GM12892 (cell line): ENCODE measurements around the gene GNA12.
"Not testable (repeated sequence)": the region's sequence is repeated elsewhere in the genome, so short reads cannot be mapped to it uniquely, and the experiment has no call there.

Experiments used
- DNase-seq: peaks from one replicate; pipeline ENCODE4 v3.0.0; 2011; ENCODE audit not compliant: insufficient read length
- FAIRE-seq: peaks from 2 replicates; lab custom pipeline; 2011; peaks lifted over from hg19 to GRCh38; lab: Jason Lieb, UNC
- POLR2A ChIP-seq: IDR thresholded peaks from 2 replicates; pipeline ENCODE4 v1.6.1; 2011; ENCODE audit warnings: low read depth, low read length, control low read depth
- POLR2AphosphoS5 ChIP-seq: IDR thresholded peaks from 2 replicates; pipeline ENCODE4 v1.6.1; 2011; ENCODE audit warnings: low read depth, low read length, control low read depth
- TAF1 ChIP-seq: IDR thresholded peaks from 2 replicates; pipeline ENCODE4 v1.6.1; 2011; ENCODE audit warnings: low read depth, mild to moderate bottlenecking, control low read depth, low read length, borderline replicate concordance

Gene GNA12

GRCh38 chr7:2681929-2682799 lies 161.9 kb downstream of the GNA12 start:
- FAIRE-seq (no peak), DNase-seq (no peak)
- TF ChIP-seq POLR2AphosphoS5 (no peak), TAF1 (no peak)

DNA sequence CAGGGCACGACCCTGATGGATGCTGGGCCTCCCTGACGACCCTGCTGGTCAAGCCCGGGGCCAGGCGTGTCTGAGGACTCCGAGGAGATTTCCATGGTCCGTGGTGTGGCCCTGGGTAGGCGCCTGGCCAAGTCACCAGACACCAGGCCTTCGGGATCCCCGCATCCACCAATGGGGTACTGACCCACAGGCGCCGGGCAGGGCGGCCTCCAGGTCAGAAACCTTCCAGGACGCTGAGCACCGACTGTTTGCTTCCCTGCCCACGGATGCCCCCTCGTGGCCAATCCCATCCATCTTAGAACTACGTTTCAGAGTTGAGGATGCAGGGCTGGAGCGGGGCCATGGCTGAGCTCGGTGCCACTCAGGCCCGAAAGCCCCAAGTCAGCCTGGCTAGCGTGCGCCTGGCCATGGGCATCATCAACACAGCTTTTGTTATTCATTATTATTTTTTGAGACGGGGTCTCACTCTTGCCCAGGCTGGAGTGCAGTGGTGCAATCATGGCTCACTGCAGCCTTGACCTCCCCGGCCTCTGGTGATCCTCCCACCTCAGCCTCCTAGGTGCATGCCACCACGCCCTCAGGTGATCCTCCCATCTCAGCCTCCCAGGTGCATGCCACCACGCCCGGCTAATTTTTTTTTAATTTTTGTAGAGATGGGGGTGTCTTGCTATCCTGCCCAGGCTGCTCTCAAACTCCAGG lies 163.2 kb downstream of the GNA12 start:
- FAIRE-seq (peak; percentile 68), DNase-seq (peak; percentile 72)
- TF ChIP-seq POLR2A (no peak), POLR2AphosphoS5 (no peak), TAF1 (no peak)

DNA sequence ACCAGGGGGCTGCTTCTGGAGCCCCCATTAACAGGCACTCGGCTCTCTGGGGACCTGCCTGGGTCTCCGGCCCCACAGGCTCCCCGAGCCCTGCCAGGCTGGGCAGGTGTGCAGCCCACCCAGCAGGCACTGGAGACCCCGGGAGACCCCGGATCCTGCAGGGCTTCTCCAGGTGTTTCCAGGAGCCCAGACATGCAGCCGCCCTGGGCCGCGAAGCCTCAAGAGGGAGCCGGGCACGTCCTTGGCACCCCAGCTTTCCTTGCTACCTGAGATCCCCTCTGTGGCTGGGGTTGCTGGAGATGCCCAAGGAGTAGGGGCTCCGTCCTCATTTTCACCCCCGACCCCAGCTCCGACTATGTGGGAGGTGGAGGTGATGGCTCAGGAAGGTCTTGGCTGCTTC lies 163.9 kb downstream of the GNA12 start:
- TF ChIP-seq POLR2A, result no peak
- no peak for TF ChIP-seq POLR2AphosphoS5
- TF ChIP-seq TAF1, result no peak
- no peak for FAIRE-seq
- no peak for DNase-seq

- DNase-seq, FAIRE-seq: not testable (repeated sequence)
Measured at GRCh38 chr7:2679135-2680127, 164.7 kb downstream of the GNA12 start.

DNA sequence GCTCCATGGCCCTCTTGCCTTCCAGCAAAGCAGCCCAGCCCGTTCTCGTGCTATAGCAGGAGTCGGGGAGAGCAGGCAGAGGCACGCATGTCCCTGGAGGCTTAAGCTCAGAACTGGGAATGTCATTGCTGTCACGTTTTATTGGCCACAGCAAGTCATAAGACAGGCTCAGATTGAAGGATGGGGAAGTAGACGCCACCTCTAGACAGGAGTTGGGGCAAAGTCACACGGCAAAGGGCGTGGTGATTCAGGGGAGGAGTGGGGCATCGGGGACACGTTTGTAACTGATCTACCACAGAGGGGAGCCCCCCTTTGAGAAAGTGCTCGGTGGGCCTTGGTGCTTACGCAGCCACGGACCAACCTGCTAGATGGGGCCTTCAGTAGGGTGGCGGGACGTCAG lies 165.7 kb downstream of the GNA12 start:
- not testable (repeated sequence) for DNase-seq
- peak; percentile 30 for FAIRE-seq
